ENCODE results near the gene SRCIN1. TPM values are rescaled to one million over a fixed set of nuclear protein-coding genes. Genes with fewer than 3 reads are reported as not detected.

Gene SRCIN1
- total RNA-seq, 4 donors from 2014 or later = 1.2 to 2.7 (median 2.3) TPM

DNA sequence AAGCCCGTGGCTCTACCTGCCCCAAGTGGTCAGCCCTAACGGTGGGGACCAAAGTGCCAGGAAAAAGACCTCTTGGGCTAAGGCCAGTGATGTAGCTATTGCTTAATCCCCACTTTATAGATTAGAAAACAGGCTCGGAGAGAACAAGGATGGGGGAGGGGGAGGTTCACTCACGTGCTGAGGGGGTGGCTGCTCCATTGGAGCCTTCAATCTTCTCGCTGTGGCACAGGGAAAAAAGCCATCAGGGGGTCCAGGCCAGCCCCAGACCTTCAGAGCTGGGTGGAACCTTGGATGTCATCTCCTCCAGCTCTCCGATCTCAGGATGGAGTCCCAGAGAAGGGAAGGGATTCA lies 45.9 kb downstream of the SRCIN1 start:
- intact Hi-C loops (cut with DNase I) = loop anchor here (2.0 kb wide), 2 partner anchors 25 to 109 kb away; no protein-coding TSS in a partner anchor
- Histone ChIP-seq H3K4me3 (peak overlapping the region in 3 of 4 donors; percentile 45 to 63 (median 48)), H3K27ac (replicated peaks in 1 of 4) (no peak overlapping the region), H3K27me3 (peaks cover 27 to 85% (median 59%) of the 10 kb centered on the region in 4 donors), H3K36me3 (no peaks in the 10 kb centered on the region), H3K4me1 (peaks cover 31 to 67% (median 44%) of the 10 kb centered on the region in 4 donors), H3K9me3 (no peaks in the 10 kb centered on the region)
- WGBS = 16% methylated on average over 5 of the region's 6 CpGs
- TF ChIP-seq POLR2AphosphoS5 (IDR thresholded peaks at IDR 0.05) (no peak), EP300 (IDR thresholded peaks at IDR 0.05) (no peak), POLR2A (IDR thresholded peaks at IDR 0.05; ENCODE audit: low read depth) (no peak)
- TF ChIP-seq, protein P1, sequence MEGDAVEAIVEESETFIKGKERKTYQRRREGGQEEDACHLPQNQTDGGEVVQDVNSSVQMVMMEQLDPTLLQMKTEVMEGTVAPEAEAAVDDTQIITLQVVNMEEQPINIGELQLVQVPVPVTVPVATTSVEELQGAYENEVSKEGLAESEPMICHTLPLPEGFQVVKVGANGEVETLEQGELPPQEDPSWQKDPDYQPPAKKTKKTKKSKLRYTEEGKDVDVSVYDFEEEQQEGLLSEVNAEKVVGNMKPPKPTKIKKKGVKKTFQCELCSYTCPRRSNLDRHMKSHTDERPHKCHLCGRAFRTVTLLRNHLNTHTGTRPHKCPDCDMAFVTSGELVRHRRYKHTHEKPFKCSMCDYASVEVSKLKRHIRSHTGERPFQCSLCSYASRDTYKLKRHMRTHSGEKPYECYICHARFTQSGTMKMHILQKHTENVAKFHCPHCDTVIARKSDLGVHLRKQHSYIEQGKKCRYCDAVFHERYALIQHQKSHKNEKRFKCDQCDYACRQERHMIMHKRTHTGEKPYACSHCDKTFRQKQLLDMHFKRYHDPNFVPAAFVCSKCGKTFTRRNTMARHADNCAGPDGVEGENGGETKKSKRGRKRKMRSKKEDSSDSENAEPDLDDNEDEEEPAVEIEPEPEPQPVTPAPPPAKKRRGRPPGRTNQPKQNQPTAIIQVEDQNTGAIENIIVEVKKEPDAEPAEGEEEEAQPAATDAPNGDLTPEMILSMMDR (IDR thresholded peaks at IDR 0.05) = no peak
- DNase-seq (ENCODE audit: extremely low spot score) = no peak

DNA sequence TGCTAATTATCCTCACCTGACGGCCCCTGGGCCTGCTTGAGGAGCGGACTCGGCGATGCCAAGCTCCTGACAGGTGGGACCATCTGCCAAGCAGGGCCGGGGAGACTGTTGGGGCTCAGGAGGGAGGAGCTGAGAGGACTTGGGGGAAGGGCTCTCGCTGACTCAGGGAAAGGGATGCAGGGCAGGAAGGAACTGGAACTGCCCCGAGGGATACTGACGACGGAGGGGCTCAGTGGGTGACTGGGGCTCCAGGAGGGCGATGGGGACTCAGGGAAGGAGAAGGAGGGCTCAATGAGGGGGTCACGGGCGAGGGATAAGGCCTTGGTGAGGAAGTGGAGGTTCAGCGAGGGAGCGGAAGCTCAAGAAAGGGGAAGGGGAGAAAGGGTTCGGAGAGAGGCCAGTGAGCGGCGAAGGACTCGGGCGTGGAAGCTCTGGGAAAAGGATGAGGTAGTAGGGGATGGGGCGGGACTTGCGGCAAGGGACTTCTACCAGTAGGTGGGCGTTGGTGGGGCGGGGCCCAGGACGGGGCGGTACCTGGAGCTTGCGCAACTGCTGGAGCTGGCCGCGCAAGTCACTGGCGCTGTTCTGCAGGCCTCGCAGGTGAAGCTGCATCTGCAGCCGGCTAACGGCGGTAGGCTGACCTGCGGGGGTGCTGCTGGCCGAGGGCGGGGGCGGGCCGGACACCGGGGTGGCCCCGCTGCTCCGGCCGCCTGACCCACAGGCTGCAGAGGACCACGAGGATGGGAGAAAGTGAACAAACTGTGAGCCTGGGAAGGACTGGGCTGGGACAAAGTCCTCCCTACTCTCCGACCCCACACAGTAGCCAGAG lies 46.5 kb downstream of the SRCIN1 start:
- Histone ChIP-seq H3K27ac (replicated peaks in 1 of 4) (peak overlapping the region in 1 of 4 donors; percentile 22), H3K27me3 (peaks cover 27 to 82% (median 53%) of the 10 kb centered on the region in 4 donors), H3K4me3 (peak overlapping the region; percentile 45 to 63 (median 50)), H3K36me3 (no peaks in the 10 kb centered on the region), H3K4me1 (peaks cover 31 to 64% (median 44%) of the 10 kb centered on the region in 4 donors), H3K9me3 (no peaks in the 10 kb centered on the region)
- 9% methylated on average over 35 of the region's 44 CpGs for WGBS
- TF ChIP-seq, protein P1 (IDR thresholded peaks at IDR 0.05) = peak in 1 of 3 experiments; percentile 5
- TF ChIP-seq POLR2A (IDR thresholded peaks at IDR 0.05; ENCODE audit: low read depth) (no peak), POLR2AphosphoS5 (IDR thresholded peaks at IDR 0.05) (no peak)
- no peak for DNase-seq (ENCODE audit: extremely low spot score)
- intact Hi-C loops (cut with DNase I) = loop anchor here (2.0 kb wide), 2 partner anchors 26 to 110 kb away; no protein-coding TSS in a partner anchor

DNA sequence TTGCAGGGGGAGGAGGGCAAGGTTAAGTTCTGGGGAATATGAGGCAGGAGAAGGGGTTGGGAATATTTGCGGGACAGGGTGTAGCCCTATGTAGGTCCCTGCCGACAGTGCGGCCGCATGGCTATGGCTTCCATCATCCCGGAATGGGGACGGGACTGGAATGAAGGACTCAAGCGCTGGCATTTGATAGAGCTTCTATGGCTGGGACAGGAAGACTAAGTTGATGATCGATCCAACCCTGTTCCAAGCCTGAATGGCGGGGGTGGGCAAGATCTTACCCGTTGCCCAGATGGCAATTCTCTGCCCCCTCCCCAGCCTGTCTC lies 47.1 kb downstream of the SRCIN1 start:
- intact Hi-C loops (cut with DNase I) = loop anchor here (2.0 kb wide), 2 partner anchors 26 to 110 kb away; no protein-coding TSS in a partner anchor
- WGBS = 11% methylated on average over 7 of the region's 10 CpGs
- H3K36me3 ChIP-seq = no peaks in the 10 kb centered on the region

GRCh38 chr17:38557836-38558727 lies 47.7 kb downstream of the SRCIN1 start:
- Histone ChIP-seq H3K9me3 (no peaks in the 10 kb centered on the region), H3K27ac (replicated peaks in 1 of 4) (peak overlapping the region in 3 of 4 donors; percentile 18 to 36 (median 31)), H3K36me3 (no peaks in the 10 kb centered on the region), H3K4me1 (peaks cover 28 to 52% (median 34%) of the 10 kb centered on the region in 4 donors), H3K27me3 (peaks cover 24 to 79% (median 41%) of the 10 kb centered on the region in 4 donors), H3K4me3 (peak overlapping the region; percentile 45 to 63 (median 50))
- no peak for TF ChIP-seq EP300 (IDR thresholded peaks at IDR 0.05)
- TF ChIP-seq, protein P1 (IDR thresholded peaks at IDR 0.05) = peak; percentile 92 to 98 (median 94)
- TF ChIP-seq POLR2A (IDR thresholded peaks at IDR 0.05; ENCODE audit: low read depth) = no peak
- peak; percentile 37 to 82 for TF ChIP-seq POLR2AphosphoS5 (IDR thresholded peaks at IDR 0.05)
- intact Hi-C loops (cut with DNase I) = loop anchor here (2.0 kb wide), 2 partner anchors 27 to 111 kb away; no protein-coding TSS in a partner anchor
- peak; percentile 96 for DNase-seq (ENCODE audit: extremely low spot score)
- WGBS = 10% methylated on average over 33 of the region's 52 CpGs

More for the DNA sequence above, 47.1 kb downstream of the SRCIN1 start:
- TF ChIP-seq POLR2A (IDR thresholded peaks at IDR 0.05; ENCODE audit: low read depth) (no peak), POLR2AphosphoS5 (IDR thresholded peaks at IDR 0.05) (no peak), EP300 (IDR thresholded peaks at IDR 0.05) (no peak)
- TF ChIP-seq, protein P1 (IDR thresholded peaks at IDR 0.05) = no peak
- peak overlapping the region; percentile 45 to 63 (median 50) for H3K4me3 ChIP-seq
- no peaks in the 10 kb centered on the region for H3K9me3 ChIP-seq
- H3K27ac ChIP-seq (replicated peaks in 1 of 4) = peak overlapping the region in 3 of 4 donors; percentile 13 to 31 (median 22)
- peaks cover 27 to 82% (median 47%) of the 10 kb centered on the region in 4 donors for H3K27me3 ChIP-seq
- no peak for DNase-seq (ENCODE audit: extremely low spot score)
- peaks cover 31 to 58% (median 40%) of the 10 kb centered on the region in 4 donors for H3K4me1 ChIP-seq

Measured in esophagus muscularis mucosa (tissue), 4 donors.